SK-N-MC (cell line): ENCODE results near the gene FRK.

Experiments used
- EZH2 ChIP-seq: fragments of 200-600 bp; sonication (generic); IDR thresholded peaks from one replicate; pipeline ENCODE4 v1.6.1; 2017; ENCODE audit warnings: antibody characterized with exemption
- FOXP2 ChIP-seq: optimal IDR thresholded peaks from 2 replicates; pipeline ENCODE3; 2011; ENCODE audit warnings: mild to moderate bottlenecking, moderate library complexity; ENCODE audit not compliant: insufficient read depth; ENCODE audit errors: extremely low read length, control extremely low read depth
- POLR2AphosphoS5 ChIP-seq: IDR thresholded peaks from 2 replicates; pipeline ENCODE4 v1.6.1; 2012; ENCODE audit warnings: mild to moderate bottlenecking, low read depth, low read length, borderline replicate concordance

DNA sequence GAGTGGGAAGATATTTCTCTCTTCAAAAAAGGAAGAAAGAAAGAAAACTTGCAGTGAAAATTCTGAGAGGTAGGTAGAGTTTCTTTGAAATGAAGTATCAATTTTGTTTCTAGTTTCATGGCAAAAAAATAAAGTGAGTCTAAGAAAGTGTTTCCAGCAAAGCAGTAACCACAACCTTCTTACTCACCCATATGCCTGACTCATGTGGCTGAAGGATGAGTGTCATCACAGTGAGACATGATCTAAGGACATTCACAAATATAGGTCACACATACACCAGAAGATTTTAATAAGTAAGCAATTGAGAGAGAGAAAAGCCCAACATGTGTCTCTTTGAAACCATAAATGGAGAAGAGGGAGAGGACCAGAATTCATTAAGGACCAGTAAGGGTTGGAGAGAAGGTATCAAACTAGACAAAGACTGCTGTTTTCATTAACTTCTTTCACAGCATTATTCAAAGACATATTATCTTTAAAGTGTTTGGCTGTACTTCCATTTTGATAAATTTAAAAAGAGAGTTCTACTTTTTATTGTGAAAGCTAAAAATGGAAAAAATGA lies 169.5 kb downstream of the FRK start:
- no peak for TF ChIP-seq POLR2AphosphoS5
- no peak for TF ChIP-seq EZH2
- no peak for TF ChIP-seq FOXP2
